Liver (tissue), 9 donors: ENCODE results near the gene CA10. TPM values are rescaled to one million over a fixed set of nuclear protein-coding genes. Genes with fewer than 3 reads are reported as not detected.

Source experiments
- DNase-seq: peaks from one replicate; pipeline ENCODE4 v3.0.0-alpha.2; 2017; ENCODE audit warnings: low spot score
- H3K27ac ChIP-seq, 2 donors: one replicate each; pipeline ENCODE4 v1.7.0; 2013; ENCODE audit warnings: inconsistent platforms in 2 of 2, low read length in 2 of 2, control low read depth in 1 of 2, low read depth in 1 of 2, mild to moderate bottlenecking in 1 of 2
- H3K27me3 ChIP-seq, 4 donors: one replicate each; pipeline versions ENCODE4 v1.6.1 to v1.7.0; 2013; ENCODE audit warnings: low read length in 3 of 4, inconsistent platforms in 1 of 4, mild to moderate bottlenecking in 1 of 4, moderate library complexity in 1 of 4; ENCODE audit not compliant: control insufficient read depth in 4 of 4, insufficient read depth in 4 of 4
- H3K36me3 ChIP-seq, 4 donors: one replicate each; pipeline versions ENCODE4 v1.6.1 to v1.7.0; 2013; ENCODE audit warnings: low read length in 3 of 4, mild to moderate bottlenecking in 3 of 4, low read depth in 1 of 4, moderate library complexity in 1 of 4; ENCODE audit not compliant: control insufficient read depth in 4 of 4, insufficient read depth in 3 of 4
- H3K4me1 ChIP-seq, 4 donors: one replicate each; pipeline versions ENCODE4 v1.6.1 to v1.7.0; 2013; ENCODE audit warnings: low read length in 3 of 4, mild to moderate bottlenecking in 3 of 4, moderate library complexity in 1 of 4; ENCODE audit not compliant: control insufficient read depth in 4 of 4, insufficient read depth in 4 of 4
- H3K4me3 ChIP-seq, 3 donors: one replicate each; pipeline versions ENCODE4 v1.6.1 to v1.7.0; 2013; ENCODE audit warnings: low read length in 3 of 3, control low read depth in 1 of 3, low read depth in 1 of 3, mild to moderate bottlenecking in 1 of 3
- H3K9ac ChIP-seq, 2 donors: one replicate each; pipeline ENCODE4 v1.7.0; 2013; ENCODE audit warnings: low read length in 2 of 2, mild to moderate bottlenecking in 2 of 2, moderate library complexity in 2 of 2, control low read depth in 1 of 2, low read depth in 1 of 2
- H3K9me3 ChIP-seq, 4 donors: one replicate each; pipeline versions ENCODE4 v1.6.1 to v1.7.0; 2013; ENCODE audit warnings: low read length in 3 of 4; ENCODE audit not compliant: control insufficient read depth in 4 of 4
- CTCF ChIP-seq: fragments of 150-350 bp; IDR thresholded peaks from 2 replicates; pipeline ENCODE4 v1.5.1; 2017; ENCODE audit warnings: improper control_type of control experiment, low read depth, low read length; ENCODE audit not compliant: missing input control
- EGR1 ChIP-seq, 2 donors: IDR thresholded peaks; 2 replicates each; pipeline ENCODE4 v1.6.1; 2016 to 2018; ENCODE audit warnings: antibody characterized with exemption in 2 of 2, low read depth in 2 of 2
- FOXA1 ChIP-seq: IDR thresholded peaks from 2 replicates; pipeline ENCODE4 v1.6.1; 2016; ENCODE audit warnings: antibody characterized with exemption
- GABPA ChIP-seq, 2 donors: IDR thresholded peaks in 1 of 2; conservative IDR thresholded peaks in 1 of 2; 2 replicates each; pipeline ENCODE4 v1.6.1; 2016; ENCODE audit warnings: antibody characterized with exemption in 2 of 2, mild to moderate bottlenecking in 1 of 2, moderate library complexity in 1 of 2
- HNF4A ChIP-seq, 2 donors: conservative IDR thresholded peaks; 2 replicates each; pipeline ENCODE4 v1.6.1; 2016; ENCODE audit warnings: antibody characterized with exemption in 2 of 2, mild to moderate bottlenecking in 2 of 2
- HNF4G ChIP-seq: IDR thresholded peaks from 2 replicates; pipeline ENCODE4 v1.6.1; 2016; ENCODE audit warnings: antibody characterized with exemption
- JUND ChIP-seq, 2 donors: IDR thresholded peaks; 2 replicates each; pipeline ENCODE4 v1.6.1; 2016; ENCODE audit warnings: antibody characterized with exemption in 2 of 2
- NR2F2 ChIP-seq: IDR thresholded peaks from 2 replicates; pipeline ENCODE4 v1.6.1; 2016; ENCODE audit warnings: antibody characterized with exemption
- RAD21 ChIP-seq, 2 donors: IDR thresholded peaks; 2 replicates each; pipeline ENCODE4 v1.6.1; 2016; ENCODE audit warnings: antibody characterized with exemption in 2 of 2, mild to moderate bottlenecking in 2 of 2
- REST ChIP-seq: IDR thresholded peaks from 2 replicates; pipeline ENCODE4 v1.6.1; 2016; ENCODE audit warnings: antibody characterized with exemption, mild to moderate bottlenecking
- RXRA ChIP-seq, 2 donors: IDR thresholded peaks; 2 replicates each; pipeline ENCODE4 v1.6.1; 2017 to 2018; ENCODE audit warnings: antibody characterized with exemption in 2 of 2, mild to moderate bottlenecking in 1 of 2
- SP1 ChIP-seq: IDR thresholded peaks from 2 replicates; pipeline ENCODE4 v1.6.1; 2018; ENCODE audit warnings: antibody characterized with exemption, mild to moderate bottlenecking
- TAF1 ChIP-seq: conservative IDR thresholded peaks from 2 replicates; pipeline ENCODE4 v1.6.1; 2016; ENCODE audit warnings: antibody characterized with exemption, mild to moderate bottlenecking
- YY1 ChIP-seq: IDR thresholded peaks from 2 replicates; pipeline ENCODE4 v1.6.1; 2016; ENCODE audit warnings: antibody characterized with exemption, mild to moderate bottlenecking
- ZBTB33 ChIP-seq: IDR thresholded peaks from 2 replicates; pipeline ENCODE4 v1.6.1; 2016; ENCODE audit warnings: antibody characterized with exemption
- WGBS: extraction: QIAGEN DNeasy Blood & Tissue Kit; methylation state at CpG from one replicate; pipeline ENCODE4 v1.1.7; 2013; 5-methylcytosine and 5-hydroxymethylcytosine counted together
- polyA plus RNA-seq, 2 donors: library from polyadenylated mRNA; stranded (reverse) in 1 of 2; unstranded in 1 of 2; fragments of 200-250 nt in 1 of 2; fragments of >200 nt in 1 of 2; fragmentation: Nextera tagmentation in 1 of 2; extraction: Ambion mirVana in 1 of 2; gene quantifications; one replicate each; pipeline versions ENCODE4 v1.2.1 to v1.2.3, GENCODE V29; 2013 to 2015
- total RNA-seq, 2 donors: library from RNA; depleted of rRNA; stranded (reverse); fragments of >200 nt; gene quantifications; one replicate each; pipeline ENCODE4 v1.2.3, GENCODE V29; 2014
- TF ChIP-seq, protein P1 (sequence below): IDR thresholded peaks from 2 replicates; pipeline ENCODE4 v1.6.1; 2016; ENCODE audit warnings: antibody characterized with exemption
- TF ChIP-seq, protein P2 (sequence below): IDR thresholded peaks from 2 replicates; pipeline ENCODE4 v1.6.1; 2016; ENCODE audit warnings: antibody characterized with exemption
- donor health status: healthy.
- donor health status: healthy.
- donor health status: healthy.
- donor health status: healthy.
- donor health status: healthy.

Gene CA10
- total and polyA plus RNA-seq, 4 donors = 0.05 TPM; not detected in 3

GRCh38 chr17:51901242-51901641 is 257.3 kb downstream of the CA10 start:
- Histone ChIP-seq H3K27me3 (peaks cover 0 to 7% (median 0%) of the 10 kb centered on the region in 4 donors), H3K4me1 (no peaks in the 10 kb centered on the region), H3K9ac (no peak overlapping the region), H3K4me3 (no peak overlapping the region), H3K36me3 (no peaks in the 10 kb centered on the region), H3K27ac (no peak overlapping the region), H3K9me3 (no peaks in the 10 kb centered on the region)
- TF ChIP-seq NR2F2 = no peak
- TF ChIP-seq REST = no peak
- TF ChIP-seq ZBTB33 = no peak
- no peak for TF ChIP-seq HNF4A (conservative IDR thresholded peaks at IDR 0.05)
- no peak for TF ChIP-seq HNF4G
- no peak for TF ChIP-seq YY1
- TF ChIP-seq CTCF = no peak
- TF ChIP-seq RXRA (IDR thresholded peaks at IDR 0.05) = no peak
- TF ChIP-seq, protein P1, sequence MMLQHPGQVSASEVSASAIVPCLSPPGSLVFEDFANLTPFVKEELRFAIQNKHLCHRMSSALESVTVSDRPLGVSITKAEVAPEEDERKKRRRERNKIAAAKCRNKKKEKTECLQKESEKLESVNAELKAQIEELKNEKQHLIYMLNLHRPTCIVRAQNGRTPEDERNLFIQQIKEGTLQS = no peak
- TF ChIP-seq, protein P2, sequence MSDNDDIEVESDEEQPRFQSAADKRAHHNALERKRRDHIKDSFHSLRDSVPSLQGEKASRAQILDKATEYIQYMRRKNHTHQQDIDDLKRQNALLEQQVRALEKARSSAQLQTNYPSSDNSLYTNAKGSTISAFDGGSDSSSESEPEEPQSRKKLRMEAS = no peak
- no peak for TF ChIP-seq EGR1 (IDR thresholded peaks at IDR 0.05; ENCODE audit: low read depth in 2 of 2)
- no peak for TF ChIP-seq GABPA (IDR thresholded peaks at IDR 0.05 in 1 of 2, conservative IDR thresholded peaks at IDR 0.05 in 1 of 2)
- DNase-seq = no peak
- WGBS = 28% methylated on average over 1 of the region's 1 CpG

DNA sequence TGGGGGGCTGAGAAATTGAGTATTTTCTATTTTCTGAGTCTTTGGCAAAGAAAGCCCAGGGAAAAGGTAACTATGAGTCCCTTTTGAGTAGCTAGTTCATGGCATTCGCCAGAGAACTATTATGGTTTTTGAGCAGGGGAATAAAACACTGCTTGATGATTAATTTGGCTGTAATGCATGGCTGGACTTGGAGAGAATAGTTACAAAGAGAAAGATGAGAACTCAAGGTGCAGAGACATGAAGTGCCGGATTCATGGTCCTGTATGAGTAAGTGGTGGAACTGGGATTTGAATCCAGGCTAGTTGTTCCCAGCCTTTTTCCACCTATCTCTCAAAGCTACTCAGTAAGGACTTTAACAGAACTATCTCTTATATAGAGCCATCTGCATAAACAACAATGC is 266.6 kb downstream of the CA10 start:
- Histone ChIP-seq H3K9ac (no peak overlapping the region), H3K4me3 (no peak overlapping the region), H3K9me3 (no peaks in the 10 kb centered on the region), H3K27me3 (peaks cover 0 to 5% (median 0%) of the 10 kb centered on the region in 4 donors), H3K36me3 (no peaks in the 10 kb centered on the region), H3K4me1 (no peaks in the 10 kb centered on the region), H3K27ac (no peak overlapping the region)
- WGBS = 77% methylated on average over 2 of the region's 2 CpGs
- no peak for DNase-seq
- TF ChIP-seq SP1 (no peak), HNF4G (no peak), JUND (IDR thresholded peaks at IDR 0.05) (no peak), REST (no peak), HNF4A (conservative IDR thresholded peaks at IDR 0.05) (no peak), EGR1 (IDR thresholded peaks at IDR 0.05; ENCODE audit: low read depth in 2 of 2) (no peak), RXRA (IDR thresholded peaks at IDR 0.05) (no peak), TAF1 (no peak), YY1 (no peak), ZBTB33 (no peak), GABPA (IDR thresholded peaks at IDR 0.05 in 1 of 2, conservative IDR thresholded peaks at IDR 0.05 in 1 of 2) (no peak), NR2F2 (no peak), FOXA1 (no peak), RAD21 (IDR thresholded peaks at IDR 0.05) (no peak)
- TF ChIP-seq, protein P2 = no peak
- TF ChIP-seq, protein P1 = no peak
